Adipocyte (in vitro differentiated cells): ENCODE results near the gene PHF21B.

Experiments used
- DNase-seq: peaks from one replicate; pipeline ENCODE4 v3.0.0-alpha.2; 2015; ENCODE audit warnings: low read depth
- H3K27me3 ChIP-seq: replicated peaks from 2 replicates; pipeline ENCODE4 v1.7.0; 2013; ENCODE audit warnings: mild to moderate bottlenecking, low read length, moderate library complexity; ENCODE audit not compliant: control insufficient read depth, insufficient read depth
- H3K36me3 ChIP-seq: 2 replicates; pipeline ENCODE4 v1.7.0; 2013; ENCODE audit warnings: low read length, mild to moderate bottlenecking, moderate library complexity; ENCODE audit not compliant: control insufficient read depth, insufficient read depth, severe bottlenecking
- H3K4me1 ChIP-seq: 2 replicates; pipeline ENCODE4 v1.7.0; 2013; ENCODE audit warnings: mild to moderate bottlenecking, low read length, moderate library complexity; ENCODE audit not compliant: control insufficient read depth, insufficient read depth
- H3K4me3 ChIP-seq: 2 replicates; pipeline ENCODE4 v1.7.0; 2013; ENCODE audit warnings: mild to moderate bottlenecking, low read length, moderate library complexity
- H3K9ac ChIP-seq: 2 replicates; pipeline ENCODE4 v1.7.0; 2013; ENCODE audit warnings: mild to moderate bottlenecking, low read length, moderate library complexity
- H3K9me3 ChIP-seq: 2 replicates; pipeline ENCODE4 v1.7.0; 2013; ENCODE audit warnings: mild to moderate bottlenecking, low read length, moderate library complexity; ENCODE audit not compliant: control insufficient read depth

The PHF21B gene

GRCh38 chr22:44878483-44879300, 131.1 kb downstream of the PHF21B start:
- no peaks in the 10 kb centered on the region for H3K4me1 ChIP-seq
- H3K9ac ChIP-seq: no peak overlapping the region
- no peak for DNase-seq
- no peak overlapping the region for H3K4me3 ChIP-seq
- H3K9me3 ChIP-seq: peaks cover 18% of the 10 kb centered on the region
- no peaks in the 10 kb centered on the region for H3K27me3 ChIP-seq
- H3K36me3 ChIP-seq: no peaks in the 10 kb centered on the region

- DNase-seq: no peak
- Histone ChIP-seq H3K9ac (no peak overlapping the region), H3K36me3 (no peaks in the 10 kb centered on the region), H3K27me3 (no peaks in the 10 kb centered on the region), H3K4me3 (no peak overlapping the region), H3K9me3 (peaks cover 18% of the 10 kb centered on the region), H3K4me1 (no peaks in the 10 kb centered on the region)
These were observed 132.9 kb downstream of the PHF21B start for GRCh38 chr22:44876921-44877320.

GRCh38 chr22:44871782-44872181, 138.0 kb downstream of the PHF21B start:
- no peak for DNase-seq
- Histone ChIP-seq H3K27me3 (no peaks in the 10 kb centered on the region), H3K4me3 (no peak overlapping the region), H3K9ac (no peak overlapping the region), H3K36me3 (no peaks in the 10 kb centered on the region), H3K9me3 (peaks cover 16% of the 10 kb centered on the region), H3K4me1 (peaks cover 8% of the 10 kb centered on the region)

- no peak overlapping the region for H3K4me3 ChIP-seq
- H3K9ac ChIP-seq: no peak overlapping the region
- no peaks in the 10 kb centered on the region for H3K36me3 ChIP-seq
- peaks cover 12% of the 10 kb centered on the region for H3K4me1 ChIP-seq
- no peaks in the 10 kb centered on the region for H3K27me3 ChIP-seq
- H3K9me3 ChIP-seq: peaks cover 9% of the 10 kb centered on the region
- peak; percentile 41 for DNase-seq
These were observed 139.8 kb downstream of the PHF21B start for GRCh38 chr22:44870021-44870420.

GRCh38 chr22:44869196-44869595, 140.6 kb downstream of the PHF21B start:
- Histone ChIP-seq H3K4me1 (peaks cover 12% of the 10 kb centered on the region), H3K9me3 (peaks cover 9% of the 10 kb centered on the region), H3K4me3 (no peak overlapping the region), H3K9ac (no peak overlapping the region), H3K36me3 (no peaks in the 10 kb centered on the region), H3K27me3 (no peaks in the 10 kb centered on the region)
- DNase-seq: no peak

GRCh38 chr22:44865193-44866057, 144.4 kb downstream of the PHF21B start:
- no peak for DNase-seq
- Histone ChIP-seq H3K27me3 (no peaks in the 10 kb centered on the region), H3K4me1 (peaks cover 12% of the 10 kb centered on the region), H3K36me3 (no peaks in the 10 kb centered on the region), H3K4me3 (no peak overlapping the region), H3K9ac (no peak overlapping the region), H3K9me3 (no peaks in the 10 kb centered on the region)

GRCh38 chr22:44862981-44863860, 146.6 kb downstream of the PHF21B start:
- Histone ChIP-seq H3K27me3 (no peaks in the 10 kb centered on the region), H3K4me3 (no peak overlapping the region), H3K4me1 (peaks cover 20% of the 10 kb centered on the region), H3K36me3 (no peaks in the 10 kb centered on the region), H3K9ac (no peak overlapping the region), H3K9me3 (no peaks in the 10 kb centered on the region)
- no peak for DNase-seq

- Histone ChIP-seq H3K4me1 (peaks cover 23% of the 10 kb centered on the region), H3K9ac (no peak overlapping the region), H3K36me3 (no peaks in the 10 kb centered on the region), H3K4me3 (no peak overlapping the region), H3K9me3 (no peaks in the 10 kb centered on the region), H3K27me3 (no peaks in the 10 kb centered on the region)
- DNase-seq: no peak
These were observed 147.5 kb downstream of the PHF21B start for GRCh38 chr22:44862281-44862680.

GRCh38 chr22:44861245-44861644, 148.6 kb downstream of the PHF21B start:
- H3K9me3 ChIP-seq: no peaks in the 10 kb centered on the region
- H3K36me3 ChIP-seq: no peaks in the 10 kb centered on the region
- no peak overlapping the region for H3K9ac ChIP-seq
- DNase-seq: no peak
- peaks cover 22% of the 10 kb centered on the region for H3K4me1 ChIP-seq
- H3K4me3 ChIP-seq: no peak overlapping the region
- no peaks in the 10 kb centered on the region for H3K27me3 ChIP-seq

GRCh38 chr22:44860311-44860710, 149.5 kb downstream of the PHF21B start:
- Histone ChIP-seq H3K4me1 (peaks cover 19% of the 10 kb centered on the region), H3K27me3 (no peaks in the 10 kb centered on the region), H3K9me3 (no peaks in the 10 kb centered on the region), H3K4me3 (no peak overlapping the region), H3K9ac (no peak overlapping the region), H3K36me3 (no peaks in the 10 kb centered on the region)
- DNase-seq: no peak

- H3K9ac ChIP-seq: no peak overlapping the region
These were observed 150.2 kb downstream of the PHF21B start for GRCh38 chr22:44859641-44860040.

More at GRCh38 chr22:44859641-44860040, 150.2 kb downstream of the PHF21B start:
- Histone ChIP-seq H3K4me3 (no peak overlapping the region), H3K4me1 (peaks cover 19% of the 10 kb centered on the region), H3K27me3 (no peaks in the 10 kb centered on the region), H3K36me3 (no peaks in the 10 kb centered on the region), H3K9me3 (no peaks in the 10 kb centered on the region)
- no peak for DNase-seq
